HepG2 (cell line): ENCODE measurements around the gene STAM. TPM values are rescaled to one million over a fixed set of nuclear protein-coding genes. Genes with fewer than 3 reads are reported as not detected.

Experiments used
- ATRX ChIP-seq: sonication (generic); formaldehyde crosslinking; IDR thresholded peaks from 2 replicates; pipeline ENCODE4 v1.4.0; 2020; ENCODE audit warnings: missing genetic modification reagents, borderline replicate concordance
- EHMT2 ChIP-seq: fragments of 200-600 bp; sonication (generic); IDR thresholded peaks from 2 replicates; pipeline ENCODE4 v1.7.0; 2017; ENCODE audit warnings: antibody characterized with exemption, low read depth, low read length, borderline replicate concordance
- MAFG ChIP-seq: sonication (generic); formaldehyde crosslinking; IDR thresholded peaks from 2 replicates; pipeline ENCODE4 v1.5.1; 2020; ENCODE audit warnings: mild to moderate bottlenecking, missing genetic modification reagents
- MIXL1 ChIP-seq: IDR thresholded peaks from 2 replicates; pipeline ENCODE4 v1.6.1; 2016
- PHF20 ChIP-seq: sonication (generic); formaldehyde crosslinking; IDR thresholded peaks from 2 replicates; pipeline ENCODE4 v1.5.0; 2020; ENCODE audit warnings: mild to moderate bottlenecking, missing genetic modification reagents
- POGZ ChIP-seq: sonication (generic); formaldehyde crosslinking; IDR thresholded peaks from 2 replicates; pipeline ENCODE4 v1.4.0; 2020; ENCODE audit warnings: mild to moderate bottlenecking, missing genetic modification reagents
- RXRA ChIP-seq: sonication (generic); formaldehyde crosslinking; IDR thresholded peaks from 2 replicates; pipeline ENCODE4 v1.5.1; 2020; ENCODE audit warnings: missing genetic modification reagents
- ZEB1 ChIP-seq: IDR thresholded peaks from 2 replicates; pipeline ENCODE4 v1.6.1; 2012; ENCODE audit warnings: mild to moderate bottlenecking, low read depth, inconsistent platforms; ENCODE audit not compliant: insufficient replicate concordance
- ZNF292 ChIP-seq: sonication (generic); formaldehyde crosslinking; IDR thresholded peaks from 2 replicates; pipeline ENCODE4 v1.8.1; 2022; ENCODE audit warnings: mild to moderate bottlenecking, low read depth, missing genetic modification reagents, borderline replicate concordance
- ZNF30 ChIP-seq: sonication (generic); formaldehyde crosslinking; IDR thresholded peaks from 2 replicates; pipeline ENCODE4 v1.5.0; 2020; ENCODE audit warnings: mild to moderate bottlenecking, missing genetic modification reagents
- ZNF552 ChIP-seq: sonication (generic); formaldehyde crosslinking; IDR thresholded peaks from 2 replicates; pipeline ENCODE4 v1.9.0; 2022; ENCODE audit warnings: missing genetic modification reagents, mild to moderate bottlenecking, borderline replicate concordance
- ZNF709 ChIP-seq: sonication (generic); formaldehyde crosslinking; IDR thresholded peaks from 2 replicates; pipeline ENCODE4 v1.5.0; 2020; ENCODE audit warnings: mild to moderate bottlenecking, missing genetic modification reagents
- ZNF878 ChIP-seq: sonication (generic); formaldehyde crosslinking; IDR thresholded peaks from 2 replicates; pipeline ENCODE4 v1.8.1; 2023; ENCODE audit warnings: mild to moderate bottlenecking, missing genetic modification reagents, moderate library complexity
- polyA plus RNA-seq, 8 experiments: library from polyadenylated mRNA; depleted of rRNA in 3 of 8; stranded (reverse) in 7 of 8; unstranded in 1 of 8; fragments of >200 nt; fragmentation: Illumina TruSeq in 4 of 8; extraction: Trizol in 4 of 8; gene quantifications; 2 replicates each; pipeline versions ENCODE4 v1.2.1 to v1.2.3, GENCODE V29; 2011 to 2016; ENCODE audit warnings: low read depth in 4 of 8, missing spikeins in 1 of 8, mixed read lengths in 1 of 8; ENCODE audit not compliant: insufficient read depth in 1 of 8
- total RNA-seq, 5 experiments: library from RNA; depleted of rRNA; stranded (reverse); fragments of >200 nt; fragmentation: Illumina TruSeq; extraction: Trizol; gene quantifications; 2 replicates each; pipeline ENCODE4 v1.2.3, GENCODE V29; 2016; ENCODE audit warnings: low read depth in 1 of 5
- TF ChIP-seq, protein P1 (sequence below): sonication (generic); formaldehyde crosslinking; IDR thresholded peaks from 2 replicates; pipeline ENCODE4 v1.8.0; 2022; ENCODE audit warnings: missing genetic modification reagents, mild to moderate bottlenecking, moderate library complexity, borderline replicate concordance
- TF ChIP-seq, protein P2 (sequence below): sonication (generic); formaldehyde crosslinking; IDR thresholded peaks from 2 replicates; pipeline ENCODE4 v1.4.0; 2020; ENCODE audit warnings: low read depth, mild to moderate bottlenecking, missing genetic modification reagents
- TF ChIP-seq, protein P3 (sequence below): sonication (generic); formaldehyde crosslinking; IDR thresholded peaks from 2 replicates; pipeline ENCODE4 v1.5.0; 2020; ENCODE audit warnings: mild to moderate bottlenecking, missing genetic modification reagents, borderline replicate concordance
- TF ChIP-seq, protein P4 (sequence below): sonication (generic); formaldehyde crosslinking; IDR thresholded peaks from 2 replicates; pipeline ENCODE4 v1.4.0; 2020; ENCODE audit warnings: missing genetic modification reagents

STAM gene
- total and polyA plus RNA-seq, 2 of the 13 experiments (the other 11 are each of a cell fraction or from before 2014, with no cell fraction given), result 19.5 to 25.1 TPM

DNA sequence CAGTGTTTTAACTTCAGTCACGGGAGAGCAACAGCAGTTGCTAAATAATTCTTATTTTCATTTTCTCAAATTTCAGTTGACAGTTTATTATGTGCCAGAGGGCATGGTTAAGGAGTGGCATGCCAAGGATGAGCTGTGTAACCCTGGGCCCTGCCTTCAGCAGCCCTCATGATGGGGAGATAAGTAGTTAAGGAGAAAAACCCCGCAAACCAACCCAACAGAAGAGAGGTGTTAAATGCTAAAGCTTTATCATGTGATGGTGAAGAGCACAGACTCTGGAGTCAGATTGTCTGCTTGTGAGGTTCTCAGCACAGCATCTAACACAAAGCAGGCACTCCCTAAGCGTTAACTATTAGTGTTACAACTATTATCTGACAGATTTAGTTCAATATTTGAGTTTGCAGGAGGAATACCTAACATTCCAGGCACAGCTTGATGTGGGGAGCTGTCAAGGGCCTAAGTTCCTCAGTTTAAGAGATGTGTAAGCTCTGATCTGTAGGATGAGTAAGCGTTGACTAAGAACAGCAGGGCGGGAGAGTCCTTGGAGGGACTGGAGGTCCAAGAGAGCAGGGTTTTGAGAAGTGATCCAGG is 29.6 kb downstream of the STAM start (continued):
- TF ChIP-seq ZNF292 (CRISPR knock-in tag), result peak; percentile 41; the same call in 1 of the 2 replicates
- TF ChIP-seq, protein P1, sequence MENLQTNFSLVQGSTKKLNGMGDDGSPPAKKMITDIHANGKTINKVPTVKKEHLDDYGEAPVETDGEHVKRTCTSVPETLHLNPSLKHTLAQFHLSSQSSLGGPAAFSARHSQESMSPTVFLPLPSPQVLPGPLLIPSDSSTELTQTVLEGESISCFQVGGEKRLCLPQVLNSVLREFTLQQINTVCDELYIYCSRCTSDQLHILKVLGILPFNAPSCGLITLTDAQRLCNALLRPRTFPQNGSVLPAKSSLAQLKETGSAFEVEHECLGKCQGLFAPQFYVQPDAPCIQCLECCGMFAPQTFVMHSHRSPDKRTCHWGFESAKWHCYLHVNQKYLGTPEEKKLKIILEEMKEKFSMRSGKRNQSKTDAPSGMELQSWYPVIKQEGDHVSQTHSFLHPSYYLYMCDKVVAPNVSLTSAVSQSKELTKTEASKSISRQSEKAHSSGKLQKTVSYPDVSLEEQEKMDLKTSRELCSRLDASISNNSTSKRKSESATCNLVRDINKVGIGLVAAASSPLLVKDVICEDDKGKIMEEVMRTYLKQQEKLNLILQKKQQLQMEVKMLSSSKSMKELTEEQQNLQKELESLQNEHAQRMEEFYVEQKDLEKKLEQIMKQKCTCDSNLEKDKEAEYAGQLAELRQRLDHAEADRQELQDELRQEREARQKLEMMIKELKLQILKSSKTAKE (CRISPR knock-in tag), result no peak
- no peak for TF ChIP-seq RXRA
- TF ChIP-seq, protein P2, sequence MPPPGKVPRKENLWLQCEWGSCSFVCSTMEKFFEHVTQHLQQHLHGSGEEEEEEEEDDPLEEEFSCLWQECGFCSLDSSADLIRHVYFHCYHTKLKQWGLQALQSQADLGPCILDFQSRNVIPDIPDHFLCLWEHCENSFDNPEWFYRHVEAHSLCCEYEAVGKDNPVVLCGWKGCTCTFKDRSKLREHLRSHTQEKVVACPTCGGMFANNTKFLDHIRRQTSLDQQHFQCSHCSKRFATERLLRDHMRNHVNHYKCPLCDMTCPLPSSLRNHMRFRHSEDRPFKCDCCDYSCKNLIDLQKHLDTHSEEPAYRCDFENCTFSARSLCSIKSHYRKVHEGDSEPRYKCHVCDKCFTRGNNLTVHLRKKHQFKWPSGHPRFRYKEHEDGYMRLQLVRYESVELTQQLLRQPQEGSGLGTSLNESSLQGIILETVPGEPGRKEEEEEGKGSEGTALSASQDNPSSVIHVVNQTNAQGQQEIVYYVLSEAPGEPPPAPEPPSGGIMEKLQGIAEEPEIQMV (CRISPR knock-in tag), result no peak
- peak; percentile 40; the same call in 1 of the 2 replicates for TF ChIP-seq POGZ
- no peak for TF ChIP-seq PHF20 (CRISPR knock-in tag)
- TF ChIP-seq ZNF878 (CRISPR knock-in tag), result no peak
- TF ChIP-seq, protein P3, sequence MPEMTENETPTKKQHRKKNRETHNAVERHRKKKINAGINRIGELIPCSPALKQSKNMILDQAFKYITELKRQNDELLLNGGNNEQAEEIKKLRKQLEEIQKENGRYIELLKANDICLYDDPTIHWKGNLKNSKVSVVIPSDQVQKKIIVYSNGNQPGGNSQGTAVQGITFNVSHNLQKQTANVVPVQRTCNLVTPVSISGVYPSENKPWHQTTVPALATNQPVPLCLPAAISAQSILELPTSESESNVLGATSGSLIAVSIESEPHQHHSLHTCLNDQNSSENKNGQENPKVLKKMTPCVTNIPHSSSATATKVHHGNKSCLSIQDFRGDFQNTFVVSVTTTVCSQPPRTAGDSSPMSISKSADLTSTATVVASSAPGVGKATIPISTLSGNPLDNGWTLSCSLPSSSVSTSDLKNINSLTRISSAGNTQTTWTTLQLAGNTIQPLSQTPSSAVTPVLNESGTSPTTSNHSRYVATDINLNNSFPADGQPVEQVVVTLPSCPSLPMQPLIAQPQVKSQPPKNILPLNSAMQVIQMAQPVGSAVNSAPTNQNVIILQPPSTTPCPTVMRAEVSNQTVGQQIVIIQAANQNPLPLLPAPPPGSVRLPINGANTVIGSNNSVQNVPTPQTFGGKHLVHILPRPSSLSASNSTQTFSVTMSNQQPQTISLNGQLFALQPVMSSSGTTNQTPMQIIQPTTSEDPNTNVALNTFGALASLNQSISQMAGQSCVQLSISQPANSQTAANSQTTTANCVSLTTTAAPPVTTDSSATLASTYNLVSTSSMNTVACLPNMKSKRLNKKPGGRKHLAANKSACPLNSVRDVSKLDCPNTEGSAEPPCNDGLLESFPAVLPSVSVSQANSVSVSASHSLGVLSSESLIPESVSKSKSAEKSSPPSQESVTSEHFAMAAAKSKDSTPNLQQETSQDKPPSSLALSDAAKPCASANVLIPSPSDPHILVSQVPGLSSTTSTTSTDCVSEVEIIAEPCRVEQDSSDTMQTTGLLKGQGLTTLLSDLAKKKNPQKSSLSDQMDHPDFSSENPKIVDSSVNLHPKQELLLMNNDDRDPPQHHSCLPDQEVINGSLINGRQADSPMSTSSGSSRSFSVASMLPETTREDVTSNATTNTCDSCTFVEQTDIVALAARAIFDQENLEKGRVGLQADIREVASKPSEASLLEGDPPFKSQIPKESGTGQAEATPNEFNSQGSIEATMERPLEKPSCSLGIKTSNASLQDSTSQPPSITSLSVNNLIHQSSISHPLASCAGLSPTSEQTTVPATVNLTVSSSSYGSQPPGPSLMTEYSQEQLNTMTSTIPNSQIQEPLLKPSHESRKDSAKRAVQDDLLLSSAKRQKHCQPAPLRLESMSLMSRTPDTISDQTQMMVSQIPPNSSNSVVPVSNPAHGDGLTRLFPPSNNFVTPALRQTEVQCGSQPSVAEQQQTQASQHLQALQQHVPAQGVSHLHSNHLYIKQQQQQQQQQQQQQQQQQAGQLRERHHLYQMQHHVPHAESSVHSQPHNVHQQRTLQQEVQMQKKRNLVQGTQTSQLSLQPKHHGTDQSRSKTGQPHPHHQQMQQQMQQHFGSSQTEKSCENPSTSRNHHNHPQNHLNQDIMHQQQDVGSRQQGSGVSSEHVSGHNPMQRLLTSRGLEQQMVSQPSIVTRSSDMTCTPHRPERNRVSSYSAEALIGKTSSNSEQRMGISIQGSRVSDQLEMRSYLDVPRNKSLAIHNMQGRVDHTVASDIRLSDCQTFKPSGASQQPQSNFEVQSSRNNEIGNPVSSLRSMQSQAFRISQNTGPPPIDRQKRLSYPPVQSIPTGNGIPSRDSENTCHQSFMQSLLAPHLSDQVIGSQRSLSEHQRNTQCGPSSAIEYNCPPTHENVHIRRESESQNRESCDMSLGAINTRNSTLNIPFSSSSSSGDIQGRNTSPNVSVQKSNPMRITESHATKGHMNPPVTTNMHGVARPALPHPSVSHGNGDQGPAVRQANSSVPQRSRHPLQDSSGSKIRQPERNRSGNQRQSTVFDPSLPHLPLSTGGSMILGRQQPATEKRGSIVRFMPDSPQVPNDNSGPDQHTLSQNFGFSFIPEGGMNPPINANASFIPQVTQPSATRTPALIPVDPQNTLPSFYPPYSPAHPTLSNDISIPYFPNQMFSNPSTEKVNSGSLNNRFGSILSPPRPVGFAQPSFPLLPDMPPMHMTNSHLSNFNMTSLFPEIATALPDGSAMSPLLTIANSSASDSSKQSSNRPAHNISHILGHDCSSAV (CRISPR knock-in tag), result no peak
- TF ChIP-seq ZNF30 (CRISPR knock-in tag), result no peak
- no peak for TF ChIP-seq MIXL1 (CRISPR knock-in tag)
- TF ChIP-seq, protein P4, sequence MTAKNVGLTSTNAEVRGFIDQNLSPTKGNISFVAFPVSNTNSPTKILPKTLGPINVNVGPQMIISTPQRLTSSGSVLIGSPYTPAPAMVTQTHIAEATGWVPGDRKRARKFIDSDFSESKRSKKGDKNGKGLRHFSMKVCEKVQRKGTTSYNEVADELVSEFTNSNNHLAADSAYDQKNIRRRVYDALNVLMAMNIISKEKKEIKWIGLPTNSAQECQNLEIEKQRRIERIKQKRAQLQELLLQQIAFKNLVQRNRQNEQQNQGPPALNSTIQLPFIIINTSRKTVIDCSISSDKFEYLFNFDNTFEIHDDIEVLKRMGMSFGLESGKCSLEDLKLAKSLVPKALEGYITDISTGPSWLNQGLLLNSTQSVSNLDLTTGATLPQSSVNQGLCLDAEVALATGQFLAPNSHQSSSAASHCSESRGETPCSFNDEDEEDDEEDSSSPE (CRISPR knock-in tag), result no peak
- no peak for TF ChIP-seq ATRX (CRISPR knock-in tag)
- TF ChIP-seq ZNF552 (CRISPR knock-in tag), result no peak
- TF ChIP-seq MAFG (CRISPR knock-in tag), result no peak
- no peak for TF ChIP-seq EHMT2
- TF ChIP-seq ZNF709, result no peak
- TF ChIP-seq ZEB1, result no peak
